SU-DHL-6 (cell line): ENCODE results near the gene BTG1.

Experiments
- H2AFZ ChIP-seq: fragments of 200-600 bp; sonication (generic); 2 replicates; pipeline ENCODE4 v1.6.1; 2014; ENCODE audit warnings: low read depth, mild to moderate bottlenecking, moderate library complexity, mixed read lengths, antibody characterized with exemption, low read length; ENCODE audit not compliant: severe bottlenecking
- H3F3A ChIP-seq: fragments of 200-600 bp; shearing (Covaris generic); 2 replicates; pipeline ENCODE4 v1.6.0; 2016; ENCODE audit warnings: antibody characterized with exemption, mild to moderate bottlenecking; ENCODE audit not compliant: insufficient read depth
- H3K27ac ChIP-seq: fragments of 200-600 bp; sonication (generic); 2 replicates; pipeline ENCODE4 v1.5.1; 2016; ENCODE audit warnings: low read depth, mild to moderate bottlenecking, low read length, moderate library complexity, mixed read lengths
- H3K27me3 ChIP-seq: fragments of 200-600 bp; sonication (generic), shearing (Covaris generic); 2 replicates; pipeline ENCODE4 v1.6.0; 2014; ENCODE audit warnings: mild to moderate bottlenecking, low read length
- H3K36me3 ChIP-seq: fragments of 200-600 bp; sonication (generic); 2 replicates; pipeline ENCODE4 v1.6.1; 2014; ENCODE audit warnings: mild to moderate bottlenecking, low read length, mixed read lengths
- H3K4me2 ChIP-seq: fragments of 300-600, 200-600 bp; shearing (Covaris generic), sonication (generic); 2 replicates; pipeline ENCODE4 v1.6.0; 2014; ENCODE audit warnings: low read length, low read depth, mild to moderate bottlenecking; ENCODE audit not compliant: poor library complexity, severe bottlenecking
- H3K4me3 ChIP-seq: fragments of 200-600 bp; sonication (generic); 2 replicates; pipeline ENCODE4 v1.5.1; 2014; ENCODE audit warnings: antibody characterized with exemption, low read length, mild to moderate bottlenecking, mixed read lengths; ENCODE audit not compliant: insufficient read depth, poor library complexity, severe bottlenecking
- H3K79me2 ChIP-seq: fragments of 200-600 bp; sonication (generic); 2 replicates; pipeline ENCODE4 v1.6.1; 2014; ENCODE audit warnings: mild to moderate bottlenecking, low read length, moderate library complexity; ENCODE audit not compliant: insufficient read depth
- H3K9ac ChIP-seq: fragments of 200-600 bp; sonication (generic); 2 replicates; pipeline ENCODE4 v1.7.0; 2014; ENCODE audit warnings: mild to moderate bottlenecking, low read length
- H3K9me2 ChIP-seq: fragments of 200-600 bp; sonication (generic); replicated peaks from 2 replicates; pipeline ENCODE4 v1.6.1; 2014; ENCODE audit warnings: low read length; ENCODE audit not compliant: insufficient read depth
- H3K9me3 ChIP-seq: fragments of 200-600 bp; sonication (generic); 2 replicates; pipeline ENCODE4 v1.6.1; 2014; ENCODE audit warnings: low read length, mixed read lengths; ENCODE audit not compliant: insufficient read depth
- H4K20me1 ChIP-seq: fragments of 200-600 bp; sonication (generic); 2 replicates; pipeline ENCODE4 v1.6.1; 2014; ENCODE audit warnings: low read depth, mild to moderate bottlenecking, antibody characterized with exemption, low read length, moderate library complexity, mixed read lengths
- EZH2phosphoT487 ChIP-seq: fragments of 200-600 bp; sonication (generic), shearing (Covaris generic); conservative IDR thresholded peaks from 2 replicates; pipeline ENCODE4 v1.6.1; 2018; ENCODE audit warnings: mild to moderate bottlenecking, antibody characterized with exemption, low read length, moderate library complexity, mixed read lengths
- TF ChIP-seq, protein P1 (sequence below): fragments of 200-600 bp; sonication (generic); IDR thresholded peaks from one replicate; pipeline ENCODE4 v1.5.1; 2017; ENCODE audit warnings: antibody characterized with exemption, mild to moderate bottlenecking, low read length, moderate library complexity; ENCODE audit not compliant: insufficient read depth, poor library complexity, severe bottlenecking

Gene BTG1

DNA sequence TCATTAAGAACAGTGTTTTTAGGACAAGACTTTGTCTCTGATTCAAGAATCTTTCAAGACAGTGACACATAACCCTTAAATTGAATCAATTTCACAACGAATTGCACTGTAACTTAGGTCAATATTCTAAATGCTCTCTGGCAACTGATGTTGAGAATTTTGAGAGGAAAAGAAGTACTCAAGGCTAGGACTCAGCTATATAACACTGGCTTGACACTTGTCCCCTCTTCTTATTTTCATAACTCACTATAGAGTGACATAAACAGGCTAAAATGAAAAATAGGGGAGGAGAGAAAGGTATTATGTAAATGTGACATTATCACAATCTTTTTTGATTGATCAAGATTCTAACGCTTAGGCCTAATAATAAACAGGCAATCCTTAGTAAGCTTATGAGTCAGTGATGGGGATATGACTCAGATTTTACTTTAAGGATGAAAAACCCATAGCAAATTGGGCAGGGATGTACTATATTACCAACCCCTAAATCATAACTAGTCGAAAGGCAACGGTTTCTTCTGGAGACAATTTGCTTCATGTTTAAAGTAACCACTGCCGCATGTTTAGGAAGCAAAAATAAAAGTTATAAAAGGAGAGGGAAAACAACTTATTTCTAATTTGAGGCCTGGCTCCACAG, 10.9 kb downstream of the BTG1 start:
- peak overlapping the region; percentile 17 for H3K4me2 ChIP-seq
- H3K9me2 ChIP-seq: no peaks in the 10 kb centered on the region
- no peaks in the 10 kb centered on the region for H3K9me3 ChIP-seq
- H3K79me2 ChIP-seq: peaks cover 100% of the 10 kb centered on the region
- no peak overlapping the region for H3K27ac ChIP-seq
- no peak overlapping the region for H3K9ac ChIP-seq
- no peak overlapping the region for H3K4me3 ChIP-seq
- no peaks in the 10 kb centered on the region for H3K27me3 ChIP-seq
- no peaks in the 10 kb centered on the region for H3F3A ChIP-seq
- TF ChIP-seq, protein P1, sequence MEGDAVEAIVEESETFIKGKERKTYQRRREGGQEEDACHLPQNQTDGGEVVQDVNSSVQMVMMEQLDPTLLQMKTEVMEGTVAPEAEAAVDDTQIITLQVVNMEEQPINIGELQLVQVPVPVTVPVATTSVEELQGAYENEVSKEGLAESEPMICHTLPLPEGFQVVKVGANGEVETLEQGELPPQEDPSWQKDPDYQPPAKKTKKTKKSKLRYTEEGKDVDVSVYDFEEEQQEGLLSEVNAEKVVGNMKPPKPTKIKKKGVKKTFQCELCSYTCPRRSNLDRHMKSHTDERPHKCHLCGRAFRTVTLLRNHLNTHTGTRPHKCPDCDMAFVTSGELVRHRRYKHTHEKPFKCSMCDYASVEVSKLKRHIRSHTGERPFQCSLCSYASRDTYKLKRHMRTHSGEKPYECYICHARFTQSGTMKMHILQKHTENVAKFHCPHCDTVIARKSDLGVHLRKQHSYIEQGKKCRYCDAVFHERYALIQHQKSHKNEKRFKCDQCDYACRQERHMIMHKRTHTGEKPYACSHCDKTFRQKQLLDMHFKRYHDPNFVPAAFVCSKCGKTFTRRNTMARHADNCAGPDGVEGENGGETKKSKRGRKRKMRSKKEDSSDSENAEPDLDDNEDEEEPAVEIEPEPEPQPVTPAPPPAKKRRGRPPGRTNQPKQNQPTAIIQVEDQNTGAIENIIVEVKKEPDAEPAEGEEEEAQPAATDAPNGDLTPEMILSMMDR: no peak
- TF ChIP-seq EZH2phosphoT487: no peak
- no peak overlapping the region for H2AFZ ChIP-seq
- H4K20me1 ChIP-seq: peaks cover 52% of the 10 kb centered on the region; the same call in 1 of the 2 replicates
- H3K36me3 ChIP-seq: peaks cover 9% of the 10 kb centered on the region; the same call in 1 of the 2 replicates

DNA sequence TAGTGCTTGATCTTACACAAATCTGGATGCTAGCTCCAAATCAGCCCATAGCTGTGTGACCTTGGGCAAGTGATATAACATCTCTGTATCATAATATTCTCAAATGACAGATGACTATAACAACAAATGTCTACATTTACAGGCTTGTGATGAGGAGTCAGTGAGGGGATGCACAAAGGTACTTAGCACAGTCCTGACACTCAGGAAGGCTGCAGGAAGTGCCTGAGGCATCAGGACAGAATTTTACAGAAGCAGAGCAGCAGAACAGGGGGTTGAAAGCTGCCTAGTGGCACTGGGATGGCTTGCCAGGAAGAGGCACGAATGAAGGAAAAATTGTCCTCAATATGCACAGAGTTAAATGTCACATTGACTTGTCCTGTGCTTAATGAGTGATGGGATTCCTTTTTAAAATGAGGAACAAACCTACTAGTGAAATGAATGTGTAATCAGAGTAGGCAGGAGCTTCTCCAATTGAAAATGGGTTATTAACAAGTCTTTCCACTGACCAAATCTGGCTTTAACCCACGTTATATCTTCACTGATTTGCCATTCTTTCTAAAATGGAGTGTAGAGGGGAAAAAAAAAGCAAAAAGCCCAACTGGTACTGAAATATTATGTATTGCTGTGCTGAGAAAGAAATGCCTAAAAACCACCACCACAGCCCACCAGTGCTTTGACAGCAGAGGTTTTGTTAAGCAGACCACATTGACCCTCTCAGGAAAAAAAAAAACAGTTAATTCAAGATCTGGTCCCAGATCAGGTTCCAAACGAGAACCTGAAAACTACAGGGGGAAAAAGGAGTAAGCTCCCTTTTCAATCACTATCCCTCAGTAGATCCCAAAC, 11.6 kb downstream of the BTG1 start:
- Histone ChIP-seq H3K27ac (no peak overlapping the region), H3K36me3 (0 out of 2 replicates have a peak, but pooled peaks cover 4% of the 10 kb centered on the region), H3K9me2 (no peaks in the 10 kb centered on the region), H3K9me3 (no peaks in the 10 kb centered on the region), H3K9ac (no peak overlapping the region), H4K20me1 (peaks cover 45% of the 10 kb centered on the region; the same call in 1 of the 2 replicates), H3K27me3 (no peaks in the 10 kb centered on the region), H3K79me2 (peaks cover 99% of the 10 kb centered on the region), H3F3A (no peaks in the 10 kb centered on the region), H3K4me3 (no peak overlapping the region), H3K4me2 (peak overlapping the region; percentile 17), H2AFZ (no peak overlapping the region)
- TF ChIP-seq EZH2phosphoT487: no peak
- TF ChIP-seq, protein P1: no peak

DNA sequence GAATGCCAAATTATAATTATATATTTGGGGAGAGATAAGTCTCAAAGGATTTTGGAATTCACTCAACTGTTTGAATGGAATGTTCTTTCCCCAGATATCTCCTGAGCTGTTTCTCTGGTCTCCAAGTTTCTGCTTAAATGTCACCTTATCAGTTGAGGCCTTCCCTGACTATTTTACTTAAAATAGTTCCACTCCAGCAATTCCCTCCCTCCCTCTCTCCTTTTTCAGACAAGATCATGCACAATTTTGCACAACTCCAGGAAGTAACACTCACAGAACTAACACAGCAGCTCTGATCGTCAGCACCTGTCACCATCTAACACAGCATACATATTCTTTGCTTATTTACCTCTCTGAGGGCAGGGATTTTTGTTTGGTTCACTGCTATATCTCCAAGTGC, 12.5 kb downstream of the BTG1 start:
- H3F3A ChIP-seq: no peaks in the 10 kb centered on the region
- no peaks in the 10 kb centered on the region for H3K9me3 ChIP-seq
- H3K4me3 ChIP-seq: no peak overlapping the region
- H3K27me3 ChIP-seq: no peaks in the 10 kb centered on the region
- peak overlapping the region; percentile 11 for H3K4me2 ChIP-seq
- no peaks in the 10 kb centered on the region for H3K36me3 ChIP-seq
- no peak overlapping the region for H3K9ac ChIP-seq
- H3K9me2 ChIP-seq: no peaks in the 10 kb centered on the region
- H3K79me2 ChIP-seq: peaks cover 99% of the 10 kb centered on the region
- peaks cover 36% of the 10 kb centered on the region; the same call in 1 of the 2 replicates for H4K20me1 ChIP-seq
- no peak overlapping the region for H2AFZ ChIP-seq
- no peak overlapping the region for H3K27ac ChIP-seq
- TF ChIP-seq, protein P1: no peak
- TF ChIP-seq EZH2phosphoT487: no peak
